GM19397 (cell line): Measurements from ENCODE around the gene ZBP1.

ENCODE experiments used
- ATAC-seq: cut with Tn5 transposase; IDR thresholded peaks from one replicate; pipeline ENCODE4 v1.9.1; 2021; ENCODE audit warnings: mild to moderate bottlenecking, moderate library complexity; ENCODE audit not compliant: unreplicated experiment

Gene ZBP1

GRCh38 chr20:57619051-57619831 is 985 bp downstream of the ZBP1 start:
- peak; percentile 48 for ATAC-seq

DNA sequence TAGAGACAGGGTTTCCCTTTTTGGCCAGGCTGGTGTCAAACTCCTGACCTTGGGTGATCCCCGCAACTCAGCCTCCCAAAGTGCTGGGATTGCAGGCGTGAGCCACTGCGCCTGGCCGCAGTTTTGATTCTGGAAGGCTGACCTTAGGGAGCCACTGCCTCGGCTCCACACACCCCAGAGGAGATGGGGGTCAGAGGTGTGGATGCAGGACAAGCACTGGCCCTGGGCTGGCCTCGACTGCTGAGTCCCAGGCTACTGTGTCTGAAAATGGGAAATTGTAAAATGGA is 1.5 kb downstream of the ZBP1 start:
- no peak for ATAC-seq

- no peak for ATAC-seq
These were observed 2.0 kb downstream of the ZBP1 start for GRCh38 chr20:57618091-57618763.

DNA sequence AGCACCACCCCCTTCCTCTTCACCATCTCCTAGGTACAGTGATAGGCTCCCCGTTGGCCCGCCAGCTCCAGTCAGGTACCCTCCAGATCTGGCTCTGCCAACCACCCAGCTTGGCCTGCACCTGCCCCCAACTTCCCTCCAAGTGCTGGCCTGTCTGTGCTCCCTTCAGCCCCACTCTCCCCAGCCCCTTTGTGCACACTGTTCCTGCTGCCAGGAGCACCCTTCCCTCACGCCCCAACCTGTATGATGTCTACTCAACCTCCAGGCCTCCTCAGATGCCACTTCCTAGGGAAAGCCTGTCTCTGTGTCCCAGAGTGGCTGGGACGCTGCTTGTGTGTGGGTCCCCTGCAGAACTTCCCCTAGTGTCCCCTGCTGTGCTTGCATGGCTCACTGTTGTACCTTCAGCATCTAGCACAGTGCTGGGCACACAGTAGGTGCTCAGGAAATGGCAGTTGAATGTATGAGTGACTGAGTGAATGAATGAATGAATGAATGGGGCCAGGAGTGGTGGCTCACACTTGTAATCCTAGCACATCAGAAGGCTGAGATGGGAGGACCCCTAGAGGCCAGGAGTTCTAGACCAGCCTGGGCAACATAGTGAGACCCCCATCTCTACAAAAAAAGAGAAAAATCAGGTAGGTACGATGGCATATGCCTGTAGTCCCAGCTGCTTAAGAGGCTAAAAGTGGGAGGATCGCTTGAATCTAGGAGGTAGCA is 3.0 kb downstream of the ZBP1 start:
- no peak for ATAC-seq

GRCh38 chr20:57616143-57616951 is 3.9 kb downstream of the ZBP1 start:
- ATAC-seq = no peak

GRCh38 chr20:57615445-57615811 is 4.8 kb downstream of the ZBP1 start:
- no peak for ATAC-seq

GRCh38 chr20:57614490-57615444 is 5.5 kb downstream of the ZBP1 start:
- ATAC-seq = no peak

DNA sequence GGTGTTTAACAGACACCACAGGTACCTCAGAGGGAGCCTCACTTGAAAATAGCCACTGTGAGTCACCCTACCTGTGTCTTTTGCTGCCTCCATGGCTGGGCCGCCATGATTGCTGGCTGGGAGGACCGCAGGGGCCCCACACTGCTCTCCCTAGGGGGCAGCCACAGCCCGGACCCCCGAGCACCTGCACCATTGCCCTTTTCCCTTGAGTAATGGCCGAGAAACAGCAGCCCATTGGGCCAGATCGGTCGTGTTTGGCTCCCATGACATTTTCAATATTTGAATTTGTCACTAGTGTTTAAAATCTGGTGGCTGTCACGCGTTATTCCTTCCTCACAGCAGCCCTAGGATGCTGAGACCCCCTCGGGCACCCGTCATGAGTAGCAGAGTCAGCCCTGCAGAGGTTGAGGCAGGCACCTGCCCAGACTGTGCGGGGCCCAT is 6.7 kb downstream of the ZBP1 start:
- ATAC-seq = no peak

DNA sequence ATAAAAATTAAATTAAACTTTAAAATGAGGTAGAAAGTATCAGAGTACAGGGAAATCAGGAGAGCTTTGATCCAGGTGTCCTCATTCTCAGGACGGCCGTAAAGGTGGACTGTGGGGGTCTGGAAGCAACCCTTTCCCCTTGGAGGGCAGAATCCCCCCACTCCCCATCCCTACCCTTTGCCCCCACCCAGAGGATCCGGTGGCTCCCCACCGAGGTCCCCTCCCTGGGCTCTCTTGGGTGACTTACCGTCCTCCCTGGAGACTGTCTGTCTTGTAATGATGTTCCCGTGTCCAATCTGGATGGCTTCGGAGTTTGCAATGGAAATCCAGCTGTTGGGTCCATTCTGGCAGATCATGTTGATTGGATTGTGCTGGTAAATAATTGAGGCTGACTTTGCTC is 7.3 kb downstream of the ZBP1 start:
- no peak for ATAC-seq

DNA sequence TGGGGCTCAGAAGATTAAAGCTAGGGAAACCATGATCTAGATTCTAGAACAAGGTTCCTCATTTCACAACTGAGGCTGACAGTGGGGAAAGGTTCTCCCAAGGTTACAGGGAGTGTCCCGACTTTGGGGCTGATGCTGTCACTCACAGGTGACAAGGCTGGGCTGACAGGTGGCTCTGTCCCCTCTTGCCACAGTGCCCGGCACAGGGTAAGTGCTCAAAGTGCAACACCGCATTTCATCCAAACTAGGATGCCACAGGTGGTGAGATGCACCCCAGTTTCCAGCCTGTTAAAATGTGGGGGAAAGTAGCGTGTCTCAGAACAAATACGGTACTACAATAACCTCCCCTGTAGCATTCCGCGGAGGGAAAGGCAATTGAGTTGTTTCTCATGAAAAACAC is 7.8 kb downstream of the ZBP1 start:
- no peak for ATAC-seq

DNA sequence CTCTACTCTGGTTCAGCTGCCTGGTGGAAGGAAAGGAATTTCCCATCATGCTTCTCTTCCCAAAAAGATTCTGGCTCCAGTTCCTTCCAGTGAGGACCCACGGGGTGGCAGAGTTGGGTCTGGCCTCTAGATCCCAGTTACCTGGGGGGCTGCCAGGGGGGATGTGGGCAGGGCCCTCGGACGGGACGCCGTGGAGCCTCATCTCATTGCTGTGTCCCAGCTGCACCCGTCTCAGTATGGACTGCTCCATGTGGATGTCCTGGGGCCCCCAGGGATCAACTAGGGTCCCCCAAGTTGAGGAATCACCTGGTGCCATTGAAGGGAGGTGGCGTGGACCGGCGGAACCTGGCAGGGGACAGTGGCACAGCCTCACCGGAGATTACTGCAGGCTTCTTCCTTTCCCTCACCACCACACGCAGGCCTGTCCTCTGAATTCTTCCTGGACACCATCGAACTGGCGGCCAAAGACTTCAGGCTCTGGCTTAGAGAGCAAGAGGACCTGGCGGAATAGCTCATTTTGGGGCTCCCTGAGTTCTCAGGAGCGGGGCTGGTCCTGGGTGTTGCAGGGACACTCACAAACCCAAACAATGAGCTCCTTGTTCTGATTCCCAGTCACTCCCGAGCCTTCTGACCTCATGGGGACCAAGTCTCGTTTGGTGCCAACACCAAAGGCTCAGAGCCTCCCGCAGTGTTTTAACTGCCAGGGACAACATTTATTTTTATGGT is 8.5 kb downstream of the ZBP1 start:
- no peak for ATAC-seq

- ATAC-seq = no peak
These were observed 9.8 kb downstream of the ZBP1 start for GRCh38 chr20:57610261-57610952.

GRCh38 chr20:57609842-57610167 is 10.4 kb downstream of the ZBP1 start:
- ATAC-seq = no peak

- no peak for ATAC-seq
These were observed 11.0 kb downstream of the ZBP1 start for GRCh38 chr20:57609086-57609841.

- ATAC-seq = no peak
These were observed 11.7 kb downstream of the ZBP1 start for GRCh38 chr20:57608516-57608915.

DNA sequence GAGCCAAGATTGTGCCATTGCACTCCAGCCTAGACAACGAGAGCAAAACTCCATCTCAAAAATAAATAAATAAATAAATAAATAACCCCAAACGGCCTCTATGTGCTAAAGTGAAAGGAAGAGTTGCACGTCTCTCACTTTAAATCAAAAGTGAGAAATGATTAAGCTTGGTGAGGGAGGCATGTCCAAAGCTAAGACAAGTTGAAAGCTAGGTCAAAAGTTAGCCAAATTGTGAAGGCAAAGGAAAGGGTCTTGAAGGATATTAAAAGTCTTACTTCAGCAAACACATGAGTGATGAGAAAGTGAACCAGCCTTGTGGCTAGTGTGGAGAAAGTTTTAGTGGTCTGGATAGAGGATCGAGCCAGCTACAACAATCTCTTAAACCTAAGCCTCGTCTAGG is 14.3 kb downstream of the ZBP1 start:
- ATAC-seq = no peak

DNA sequence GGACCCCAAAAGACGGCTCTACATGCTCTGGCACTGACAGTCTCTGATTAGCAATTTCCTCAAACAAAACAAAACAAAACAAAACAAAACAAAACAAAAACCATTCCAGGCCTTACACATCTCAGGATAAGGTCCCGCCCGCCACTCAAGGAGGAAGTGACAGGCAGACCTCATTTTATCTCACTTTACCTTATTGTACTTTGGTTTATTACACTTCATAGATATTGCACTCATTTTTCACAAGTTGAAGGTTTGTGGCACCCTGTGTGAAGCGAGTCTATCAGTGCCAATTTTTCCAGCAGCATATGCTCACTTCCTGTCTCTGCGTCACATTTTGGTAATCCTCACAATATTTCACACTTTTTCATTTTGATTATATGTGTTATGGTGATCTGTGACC is 15.2 kb downstream of the ZBP1 start:
- no peak for ATAC-seq

GRCh38 chr20:57603120-57603519 is 17.1 kb downstream of the ZBP1 start:
- ATAC-seq = no peak
